Non-pigmented ciliary epithelial cell (primary cell): ENCODE results near the gene VHLL.

Source experiments
- DNase-seq: peaks from one replicate; pipeline ENCODE4 v3.0.0-alpha.2; 2010; ENCODE audit warnings: low read depth

Gene VHLL

DNA sequence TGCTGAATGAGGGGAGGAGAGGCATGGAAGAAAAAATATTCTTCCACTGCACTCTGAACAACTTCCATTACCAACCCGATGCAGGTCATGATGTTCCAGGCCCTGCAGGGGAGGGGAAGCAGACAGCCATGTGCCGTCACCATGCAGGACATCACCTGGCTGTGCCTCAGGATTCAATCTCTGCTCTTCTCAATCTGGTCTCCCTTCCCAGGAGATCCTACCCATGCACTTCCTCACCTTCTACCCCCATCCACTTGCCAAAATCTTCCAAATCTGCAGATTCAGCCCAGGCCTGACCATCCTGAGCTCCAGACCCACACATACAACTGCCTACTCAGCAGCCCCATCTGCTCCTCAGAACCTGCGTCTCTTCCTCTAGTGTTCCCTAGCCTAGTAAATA, 45.5 kb downstream of the VHLL start:
- no peak for DNase-seq

- no peak for DNase-seq
Measured at GRCh38 chr1:156251527-156251926, 47.6 kb downstream of the VHLL start.

- DNase-seq: no peak
Measured at GRCh38 chr1:156249593-156249992, 49.5 kb downstream of the VHLL start.
